Measurements from ENCODE around the gene DYNLT2B.
"Not testable (repeated sequence)": the region's sequence is repeated elsewhere in the genome, so short reads cannot be mapped to it uniquely, and the experiment has no call there.

The DYNLT2B gene

DNA sequence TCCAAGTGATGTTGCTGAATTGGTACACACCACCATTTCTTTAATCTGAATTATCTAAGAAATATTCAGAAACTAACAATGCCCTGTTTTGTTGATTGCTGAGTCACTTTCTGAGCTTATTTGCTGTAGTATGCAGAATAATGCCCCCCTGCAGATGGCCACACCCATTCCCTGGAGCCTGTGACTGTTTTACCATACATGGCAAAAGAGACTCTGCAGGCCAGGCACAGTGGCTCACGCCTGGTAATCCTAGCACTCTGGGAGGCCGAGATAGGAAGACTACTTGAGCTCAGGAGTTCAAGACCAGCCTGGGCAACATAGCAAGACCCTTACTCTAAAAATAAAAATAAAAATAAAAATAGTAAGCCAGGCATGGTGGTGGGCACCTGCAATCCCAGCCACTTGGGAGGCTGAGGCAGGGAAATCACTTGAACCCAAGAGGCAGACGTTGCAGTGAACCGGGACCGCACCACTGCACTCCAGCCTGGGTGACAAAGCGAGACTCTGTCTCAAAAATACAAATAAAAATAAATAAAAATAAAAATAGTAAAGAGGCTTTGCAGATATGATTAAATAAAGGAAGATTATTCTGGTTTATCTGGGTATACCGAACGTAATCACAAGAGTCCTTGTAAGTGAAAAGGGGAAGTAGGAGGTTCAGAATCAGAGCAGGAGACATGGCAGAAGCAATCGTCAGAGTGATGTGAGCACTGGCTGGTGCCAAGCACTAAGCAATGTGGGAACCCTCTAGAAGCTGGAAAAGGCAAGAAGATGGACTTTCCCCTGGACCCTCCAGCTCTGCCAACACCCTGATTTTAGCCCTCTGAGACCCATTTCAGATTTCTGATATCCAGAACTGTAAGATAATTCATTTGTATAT lies 49.5 kb downstream of the DYNLT2B start:
- DNase-seq: no peak

DNA sequence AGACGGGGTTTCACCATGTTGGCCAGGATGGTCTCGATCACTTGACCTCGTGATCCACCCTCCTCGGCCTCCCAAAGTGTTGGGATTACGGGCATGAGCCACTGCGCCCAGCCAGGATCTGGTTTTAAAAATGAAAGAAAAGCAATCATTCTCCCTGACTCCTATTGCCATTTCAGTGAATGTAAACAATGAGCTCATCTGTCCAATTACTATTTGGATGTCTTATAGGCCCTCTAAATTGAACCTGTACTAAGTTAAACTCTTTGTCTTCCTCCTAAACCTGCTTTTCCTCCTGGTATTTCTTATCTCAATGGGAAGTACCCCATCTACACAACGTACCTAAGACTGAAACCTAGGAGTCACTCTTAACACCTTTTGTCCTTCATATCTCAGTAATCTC lies 54.2 kb downstream of the DYNLT2B start:
- no peak for DNase-seq

DNA sequence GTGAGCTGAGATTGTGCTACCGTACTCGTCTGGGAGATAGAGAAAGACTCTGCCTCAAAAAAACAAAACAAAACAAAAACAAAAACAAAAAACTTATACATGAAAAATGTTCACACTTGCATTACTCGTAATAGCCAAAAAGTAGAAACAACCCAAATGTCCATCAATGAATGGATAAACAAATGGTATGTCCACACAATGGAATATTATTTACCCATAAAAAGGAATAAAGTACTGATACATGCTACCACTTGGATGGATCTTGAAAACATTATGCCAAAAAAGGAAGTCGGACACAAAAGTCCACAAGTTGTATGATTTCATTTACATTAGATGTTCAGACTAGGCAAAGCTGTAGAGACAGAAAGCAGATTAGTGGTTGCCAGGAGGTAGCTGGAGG lies 57.3 kb downstream of the DYNLT2B start:
- no peak for DNase-seq

DNA sequence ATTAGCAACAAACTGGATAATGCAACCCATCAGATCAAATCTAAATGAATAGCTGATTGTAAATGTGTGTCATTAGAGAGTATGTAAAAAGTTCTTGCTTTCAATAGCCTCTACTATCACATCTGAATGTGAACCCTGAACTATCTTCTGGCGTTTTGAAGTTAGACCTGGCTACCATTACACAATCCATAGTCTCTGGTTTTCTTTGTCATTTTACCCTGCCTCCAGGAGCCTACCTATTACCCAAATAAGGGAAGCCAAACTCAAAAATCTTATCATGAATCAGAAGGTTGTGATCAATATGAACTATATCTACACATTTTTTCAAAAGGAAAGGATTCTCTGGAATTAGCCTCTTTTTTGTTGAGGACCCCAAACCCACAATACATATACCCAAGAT lies 62.3 kb downstream of the DYNLT2B start:
- no peak for DNase-seq

DNA sequence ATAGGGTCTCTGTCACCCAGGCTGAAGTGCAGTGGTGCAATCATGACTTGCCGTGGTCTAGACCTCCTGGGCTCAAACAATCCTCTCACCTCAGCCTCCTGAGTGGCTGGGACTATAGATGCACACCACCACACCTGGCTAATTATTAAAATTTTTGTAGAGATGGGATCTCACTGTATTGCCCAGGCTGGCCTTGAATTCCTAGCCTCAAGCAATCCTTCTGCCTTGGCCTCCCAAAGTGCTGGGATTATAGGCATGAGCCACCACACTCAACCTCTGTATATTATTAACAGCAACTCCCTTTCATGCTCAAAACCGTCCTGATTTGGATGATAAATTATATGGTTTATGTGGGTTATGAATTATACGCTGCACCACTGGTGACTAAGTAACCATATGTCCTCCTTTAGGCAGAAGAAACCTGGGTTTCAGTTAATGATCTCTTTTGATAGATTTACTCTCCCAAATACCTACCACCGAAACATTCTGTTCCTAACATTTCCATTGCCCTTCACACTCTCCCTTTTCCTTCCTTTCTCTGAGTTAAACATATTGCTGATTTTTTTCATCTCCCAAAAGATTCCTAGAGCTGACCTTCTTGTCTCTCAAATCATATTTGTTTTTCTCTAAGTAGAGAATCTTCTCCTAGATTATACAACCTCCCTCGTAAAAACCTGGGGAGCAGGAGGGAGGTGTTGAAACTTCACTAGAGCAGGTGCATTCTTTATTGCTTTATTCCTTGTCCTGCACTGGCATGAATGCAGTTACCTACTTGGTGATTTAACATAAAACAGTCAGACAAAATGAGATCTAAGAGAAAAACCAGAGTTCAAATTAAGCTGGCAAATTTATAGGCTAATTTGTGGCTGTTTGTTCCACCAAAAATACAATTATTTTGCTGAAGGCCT lies 63.4 kb downstream of the DYNLT2B start:
- DNase-seq: no peak

DNA sequence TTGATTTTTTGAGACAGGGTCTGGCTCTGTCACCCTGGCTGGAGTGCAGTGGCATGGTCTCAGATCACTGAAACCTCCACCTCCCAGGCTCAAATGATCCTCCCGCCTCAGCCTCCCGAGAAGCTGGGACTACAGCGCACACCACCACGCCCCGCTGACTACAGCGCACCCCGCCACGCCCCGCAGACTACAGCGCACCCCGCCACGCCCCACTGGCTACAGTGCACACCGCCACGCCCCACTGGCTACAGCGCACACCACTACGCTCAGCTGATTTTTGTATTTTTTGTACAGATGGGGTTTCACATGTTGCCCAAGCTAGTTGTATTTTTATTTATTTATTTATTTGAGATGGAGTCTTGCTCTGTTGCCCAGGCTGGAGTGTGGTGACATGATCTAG lies 66.1 kb downstream of the DYNLT2B start:
- no peak for DNase-seq

DNA sequence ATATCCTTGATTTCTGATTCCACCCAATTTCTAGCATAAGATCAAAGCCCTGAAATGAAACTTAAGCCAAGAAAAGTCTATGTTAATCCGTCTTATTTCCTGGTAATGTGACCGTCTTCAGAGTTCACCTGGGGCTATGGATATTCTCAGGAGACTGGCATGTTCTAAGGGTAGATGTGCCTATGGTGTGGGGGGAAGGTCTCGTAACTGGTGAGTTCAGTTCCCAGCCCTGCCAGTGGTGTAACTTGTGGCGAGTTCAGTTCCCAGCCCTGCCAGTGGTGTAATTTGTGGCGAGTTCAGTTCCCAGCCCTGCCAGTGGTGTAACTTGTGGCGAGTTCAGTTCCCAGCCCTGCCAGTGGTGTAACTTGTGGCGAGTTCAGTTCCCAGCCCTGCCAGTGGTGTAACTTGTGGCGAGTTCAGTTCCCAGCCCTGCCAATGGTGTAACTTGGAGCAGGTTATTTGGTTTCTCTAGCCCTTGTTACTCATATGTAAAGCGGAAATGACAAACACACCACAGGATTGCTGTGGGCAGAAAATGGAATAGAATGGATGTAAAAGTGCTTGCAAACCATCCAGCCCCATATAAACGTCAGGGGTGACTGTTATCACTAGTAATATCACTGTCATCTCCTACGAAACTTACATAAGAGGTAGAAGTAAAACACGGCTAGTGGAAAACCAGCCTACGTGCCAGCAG lies 71.3 kb downstream of the DYNLT2B start:
- peak; percentile 96 for DNase-seq

DNA sequence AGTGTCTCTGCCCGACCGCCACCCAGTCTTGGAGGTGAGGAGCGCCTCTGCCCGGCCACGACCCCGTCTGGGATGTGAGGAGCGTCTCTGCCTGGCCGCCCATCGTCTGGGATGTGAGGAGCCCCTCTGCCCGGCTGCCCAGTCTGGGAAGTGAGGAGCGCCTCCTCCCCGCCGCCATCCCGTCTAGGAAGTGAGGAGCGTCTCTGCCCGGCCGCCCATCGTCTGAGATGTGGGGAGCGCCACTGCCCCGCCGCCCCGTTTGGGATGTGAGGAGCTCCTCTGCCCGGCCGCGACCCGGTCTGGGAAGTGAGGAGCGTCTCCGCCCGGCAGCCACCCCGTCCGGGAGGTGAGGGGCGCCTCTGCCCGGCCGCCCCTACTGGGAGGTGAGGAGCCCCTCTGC lies 73.9 kb downstream of the DYNLT2B start:
- not testable (repeated sequence) for DNase-seq

DNA sequence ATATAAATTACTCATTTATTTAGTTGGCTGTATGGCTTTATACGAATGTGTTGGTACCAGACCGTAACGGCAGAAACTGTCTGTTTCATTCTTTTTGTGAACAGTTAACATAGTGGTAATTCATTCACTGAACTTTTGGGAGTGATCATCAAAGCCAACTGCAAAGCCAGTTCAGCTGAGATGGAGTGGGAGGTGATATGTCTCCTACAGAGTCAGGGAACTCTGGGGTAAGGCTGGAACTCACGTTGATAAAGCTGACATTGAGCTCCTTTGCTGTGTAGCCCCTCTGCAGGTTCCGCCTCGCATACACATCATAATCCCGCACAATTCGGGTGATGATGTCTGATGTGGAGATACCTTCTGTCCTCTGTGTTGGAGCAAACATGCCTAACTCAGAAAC lies 76.3 kb downstream of the DYNLT2B start:
- no peak for DNase-seq

All from GF-D8 (cell line).